Measurements from ENCODE around the gene TMEM178A.
A peak's percentile ranks its signal among the peaks of the same experiment; 100 is the strongest.
"Not testable (repeated sequence)": the region's sequence is repeated elsewhere in the genome, so short reads cannot be mapped to it uniquely, and the experiment has no call there.

TMEM178A gene

GRCh38 chr2:39665811-39666490, at the start of gene TMEM178A:
Gene TMEM178A (plus strand): TSS chr2:39665917. CDS start chr2:39665975, 58 bp downstream.
- DNase-seq (ENCODE audit: extremely low read depth in 1 of 2, low read depth in 1 of 2): no peak

GRCh38 chr2:39618236-39618635, 47.5 kb upstream of the TMEM178A start:
- DNase-seq (ENCODE audit: extremely low read depth in 1 of 2, low read depth in 1 of 2): no peak

GRCh38 chr2:39618736-39619135, 47.0 kb upstream of the TMEM178A start:
- DNase-seq (ENCODE audit: extremely low read depth in 1 of 2, low read depth in 1 of 2): no peak

- peak in 1 of 2 donors; percentile 3 for DNase-seq (ENCODE audit: extremely low read depth in 1 of 2, low read depth in 1 of 2)
Observed at GRCh38 chr2:39620067-39620466, 45.6 kb upstream of the TMEM178A start.

GRCh38 chr2:39621596-39621995, 44.1 kb upstream of the TMEM178A start:
- DNase-seq (ENCODE audit: extremely low read depth in 1 of 2, low read depth in 1 of 2): no peak

- DNase-seq (ENCODE audit: extremely low read depth in 1 of 2, low read depth in 1 of 2): no peak
Observed at GRCh38 chr2:39622860-39623259, 42.9 kb upstream of the TMEM178A start.

- no peak for DNase-seq (ENCODE audit: extremely low read depth in 1 of 2, low read depth in 1 of 2)
Observed at GRCh38 chr2:39623917-39624316, 41.8 kb upstream of the TMEM178A start.

- DNase-seq (ENCODE audit: extremely low read depth in 1 of 2, low read depth in 1 of 2): no peak
Observed at GRCh38 chr2:39625193-39625926, 40.4 kb upstream of the TMEM178A start.

GRCh38 chr2:39625927-39626270, 39.8 kb upstream of the TMEM178A start:
- DNase-seq (ENCODE audit: extremely low read depth in 1 of 2, low read depth in 1 of 2): no peak

- DNase-seq (ENCODE audit: extremely low read depth in 1 of 2, low read depth in 1 of 2): not testable (repeated sequence)
Observed at GRCh38 chr2:39628346-39628745, 37.4 kb upstream of the TMEM178A start.

- DNase-seq (ENCODE audit: extremely low read depth in 1 of 2, low read depth in 1 of 2): no peak
Observed at GRCh38 chr2:39629646-39630045, 36.1 kb upstream of the TMEM178A start.

- no peak for DNase-seq (ENCODE audit: extremely low read depth in 1 of 2, low read depth in 1 of 2)
Observed at GRCh38 chr2:39631256-39631655, 34.5 kb upstream of the TMEM178A start.

GRCh38 chr2:39631718-39632117, 34.0 kb upstream of the TMEM178A start:
- no peak for DNase-seq (ENCODE audit: extremely low read depth in 1 of 2, low read depth in 1 of 2)

- no peak for DNase-seq (ENCODE audit: extremely low read depth in 1 of 2, low read depth in 1 of 2)
Observed at GRCh38 chr2:39632876-39633275, 32.8 kb upstream of the TMEM178A start.

- no peak for DNase-seq (ENCODE audit: extremely low read depth in 1 of 2, low read depth in 1 of 2)
Observed at GRCh38 chr2:39636306-39636705, 29.4 kb upstream of the TMEM178A start.

- no peak for DNase-seq (ENCODE audit: extremely low read depth in 1 of 2, low read depth in 1 of 2)
Observed at GRCh38 chr2:39638581-39638980, 27.1 kb upstream of the TMEM178A start.

- no peak for DNase-seq (ENCODE audit: extremely low read depth in 1 of 2, low read depth in 1 of 2)
Observed at GRCh38 chr2:39640107-39640506, 25.6 kb upstream of the TMEM178A start.

- DNase-seq (ENCODE audit: extremely low read depth in 1 of 2, low read depth in 1 of 2): no peak
Observed at GRCh38 chr2:39640681-39641080, 25.0 kb upstream of the TMEM178A start.

- no peak for DNase-seq (ENCODE audit: extremely low read depth in 1 of 2, low read depth in 1 of 2)
Observed at GRCh38 chr2:39641635-39642034, 24.1 kb upstream of the TMEM178A start.

GRCh38 chr2:39642051-39642718, 23.5 kb upstream of the TMEM178A start:
- DNase-seq (ENCODE audit: extremely low read depth in 1 of 2, low read depth in 1 of 2): no peak

- DNase-seq (ENCODE audit: extremely low read depth in 1 of 2, low read depth in 1 of 2): no peak
Observed at GRCh38 chr2:39645826-39646225, 19.9 kb upstream of the TMEM178A start.

- no peak for DNase-seq (ENCODE audit: extremely low read depth in 1 of 2, low read depth in 1 of 2)
Observed at GRCh38 chr2:39646267-39646666, 19.4 kb upstream of the TMEM178A start.
